H1 (cell line): ENCODE results near the gene WDFY1. TPM values are rescaled to one million over a fixed set of nuclear protein-coding genes. Genes with fewer than 3 reads are reported as not detected.

Experiments
- CTCF ChIA-PET: fragments of 300-600 bp; sonication (Branson Sonifier 250); formaldehyde crosslinking; loops from one replicate; lab custom pipeline; 2021; ENCODE audit not compliant: partially characterized antibody; lab: Charles Lee
- POLR2A ChIA-PET: fragments of 300-600 bp; sonication (Branson Sonifier 250); formaldehyde crosslinking; loops from one replicate; lab custom pipeline; 2021; ENCODE audit warnings: inconsistent platforms; ENCODE audit not compliant: partially characterized antibody; lab: Charles Lee
- DNase-seq, 2 experiments: peaks; one replicate each; pipeline versions ENCODE4 v3.0.0 to v3.0.0-alpha.2; 2010 to 2022; ENCODE audit warnings: low spot score in 2 of 2, low read depth in 1 of 2, mixed read lengths in 1 of 2
- FAIRE-seq: peaks from 2 replicates; lab custom pipeline; 2011; peaks lifted over from hg19 to GRCh38; lab: Jason Lieb, UNC
- H2AFZ ChIP-seq: 2 replicates; pipeline ENCODE4 v1.8.1; 2012; ENCODE audit warnings: low read length, inconsistent platforms
- H2AK5ac ChIP-seq: 2 replicates; pipeline ENCODE4 v1.6.1; 2013; ENCODE audit warnings: low read depth, low read length
- H2BK120ac ChIP-seq: replicated peaks from 2 replicates; pipeline ENCODE3; 2013; ENCODE audit warnings: low read depth, low read length, inconsistent platforms
- H2BK12ac ChIP-seq: 2 replicates; pipeline ENCODE4 v1.6.1; 2013; ENCODE audit warnings: low read depth, low read length
- H2BK15ac ChIP-seq: 2 replicates; pipeline ENCODE4 v1.6.1; 2013; ENCODE audit warnings: low read length
- H2BK20ac ChIP-seq: 2 replicates; pipeline ENCODE4 v1.6.1; 2013; ENCODE audit warnings: low read length
- H2BK5ac ChIP-seq: 2 replicates; pipeline ENCODE4 v1.6.1; 2013; ENCODE audit warnings: low read depth, low read length
- H3K14ac ChIP-seq: 2 replicates; pipeline ENCODE4 v1.6.1; 2013; ENCODE audit warnings: inconsistent platforms; ENCODE audit not compliant: insufficient read length
- H3K18ac ChIP-seq: 2 replicates; pipeline ENCODE4 v1.6.1; 2013; ENCODE audit warnings: low read length; ENCODE audit errors: extremely low read depth
- H3K23ac ChIP-seq: 2 replicates; pipeline ENCODE4 v1.6.1; 2013; ENCODE audit warnings: inconsistent platforms; ENCODE audit not compliant: insufficient read length
- H3K23me2 ChIP-seq: 2 replicates; pipeline ENCODE4 v1.6.1; 2013; ENCODE audit warnings: low read depth, low read length
- H3K27ac ChIP-seq: 2 replicates; pipeline ENCODE4 v1.6.1; 2011; ENCODE audit warnings: low read depth, low read length, inconsistent platforms
- H3K27me3 ChIP-seq, 4 experiments: replicated peaks in 1 of 4; 1 replicate in 1 of 4; 2 replicates in 3 of 4; pipeline versions ENCODE4 v1.6.1 to v1.8.1; 2011 to 2013; ENCODE audit warnings: low read length in 3 of 4, mild to moderate bottlenecking in 3 of 4, inconsistent platforms in 2 of 4, mixed read lengths in 2 of 4, moderate library complexity in 1 of 4; ENCODE audit not compliant: control insufficient read depth in 3 of 4, insufficient read depth in 3 of 4; ENCODE audit errors: extremely low read depth in 1 of 4
- H3K36me3 ChIP-seq, 4 experiments: 2 replicates each; pipeline versions ENCODE4 v1.6.1 to v1.8.1; 2011 to 2013; ENCODE audit warnings: mild to moderate bottlenecking in 4 of 4, low read length in 3 of 4, moderate library complexity in 2 of 4, control low read depth in 1 of 4, inconsistent platforms in 1 of 4; ENCODE audit not compliant: insufficient read depth in 4 of 4, control insufficient read depth in 2 of 4
- H3K4ac ChIP-seq: replicated peaks from 2 replicates; pipeline ENCODE3; 2013; ENCODE audit warnings: low read length, low read depth, mixed read lengths, inconsistent platforms; ENCODE audit not compliant: insufficient read length
- H3K4me1 ChIP-seq, 4 experiments: replicated peaks in 1 of 4; 1 replicate in 1 of 4; 2 replicates in 3 of 4; pipeline versions ENCODE4 v1.6.1 to v1.8.1; 2011 to 2013; ENCODE audit warnings: low read length in 3 of 4, inconsistent platforms in 2 of 4, mixed read lengths in 1 of 4; ENCODE audit not compliant: insufficient read depth in 4 of 4, control insufficient read depth in 3 of 4
- H3K4me2 ChIP-seq, 2 experiments: 2 replicates each; pipeline versions ENCODE4 v1.6.1 to v1.8.1; 2011 to 2013; ENCODE audit warnings: low read depth in 2 of 2, low read length in 2 of 2, control low read depth in 1 of 2, inconsistent platforms in 1 of 2, mild to moderate bottlenecking in 1 of 2; ENCODE audit not compliant: insufficient read depth in 1 of 2
- H3K4me3 ChIP-seq, 4 experiments: fragments of 200-600, 300-600 bp in 1 of 4; sonication (generic), shearing (Covaris generic), sonication (Bioruptor Twin) in 1 of 4; 2 replicates each; pipeline versions ENCODE4 v1.5.1 to v1.8.1; 2011 to 2016; ENCODE audit warnings: low read length in 4 of 4, low read depth in 3 of 4, control low read depth in 2 of 4, inconsistent platforms in 2 of 4, mild to moderate bottlenecking in 2 of 4, mixed read lengths in 1 of 4, moderate library complexity in 1 of 4; ENCODE audit not compliant: insufficient read depth in 2 of 4; ENCODE audit errors: extremely low read depth in 1 of 4
- H3K56ac ChIP-seq: replicated peaks from 2 replicates; pipeline ENCODE3; 2013; ENCODE audit warnings: low read depth, mild to moderate bottlenecking, mixed read lengths, low read length, inconsistent platforms; ENCODE audit not compliant: insufficient read length
- H3K79me1 ChIP-seq: 2 replicates; pipeline ENCODE4 v1.6.1; 2013; ENCODE audit warnings: low read depth, low read length, control low read depth
- H3K79me2 ChIP-seq, 2 experiments: 2 replicates each; pipeline versions ENCODE4 v1.6.1 to v1.8.1; 2012 to 2013; ENCODE audit warnings: low read length in 2 of 2, mild to moderate bottlenecking in 2 of 2, inconsistent platforms in 1 of 2; ENCODE audit not compliant: insufficient read depth in 2 of 2, control insufficient read depth in 1 of 2
- H3K9ac ChIP-seq, 4 experiments: replicated peaks in 1 of 4; 1 replicate in 1 of 4; 2 replicates in 3 of 4; pipeline versions ENCODE4 v1.6.1 to v1.8.1; 2011 to 2013; ENCODE audit warnings: low read depth in 3 of 4, low read length in 3 of 4, control low read depth in 2 of 4, mild to moderate bottlenecking in 2 of 4, moderate library complexity in 2 of 4, inconsistent platforms in 1 of 4; ENCODE audit errors: extremely low read depth in 1 of 4
- H3K9me3 ChIP-seq, 2 experiments: 2 replicates each; pipeline versions ENCODE4 v1.6.1 to v1.8.1; 2012 to 2013; ENCODE audit warnings: mild to moderate bottlenecking in 2 of 2, moderate library complexity in 2 of 2, control low read depth in 1 of 2, inconsistent platforms in 1 of 2, low read depth in 1 of 2, low read length in 1 of 2, mixed read lengths in 1 of 2; ENCODE audit not compliant: insufficient read depth in 2 of 2
- H4K20me1 ChIP-seq, 2 experiments: replicated peaks in 1 of 2; 2 replicates each; pipeline versions ENCODE3 to v1.8.1; 2011 to 2013; ENCODE audit warnings: inconsistent platforms in 2 of 2, low read length in 2 of 2, mild to moderate bottlenecking in 1 of 2; ENCODE audit not compliant: insufficient read depth in 2 of 2, control insufficient read depth in 1 of 2
- H4K5ac ChIP-seq: 2 replicates; pipeline ENCODE4 v1.6.1; 2013; ENCODE audit warnings: low read length, low read depth, mixed read lengths, inconsistent platforms; ENCODE audit not compliant: insufficient read length
- H4K8ac ChIP-seq: 2 replicates; pipeline ENCODE4 v1.8.0; 2013; ENCODE audit warnings: mild to moderate bottlenecking, moderate library complexity, low read length, inconsistent platforms; ENCODE audit not compliant: insufficient read depth; ENCODE audit errors: extremely low read depth
- H4K91ac ChIP-seq: replicated peaks from 2 replicates; pipeline ENCODE3; 2013; ENCODE audit warnings: low read length, mixed read lengths, inconsistent platforms; ENCODE audit not compliant: insufficient read length
- CEBPB ChIP-seq: IDR thresholded peaks from 2 replicates; pipeline ENCODE4 v1.6.1; 2012; ENCODE audit warnings: low read depth, low read length
- GABPA ChIP-seq: IDR thresholded peaks from 2 replicates; pipeline ENCODE4 v1.6.1; 2011; ENCODE audit warnings: mild to moderate bottlenecking, low read length, moderate library complexity, borderline replicate concordance; ENCODE audit not compliant: insufficient read depth
- HDAC2 ChIP-seq, 2 experiments: fragments of 300-600 bp in 1 of 2; sonication (generic) in 1 of 2; IDR thresholded peaks; 2 replicates each; pipeline ENCODE4 v1.6.1; 2011 to 2012; ENCODE audit warnings: low read depth in 2 of 2, low read length in 2 of 2, mild to moderate bottlenecking in 2 of 2, moderate library complexity in 2 of 2, borderline replicate concordance in 1 of 2, inconsistent platforms in 1 of 2
- KDM5A ChIP-seq: fragments of 200-600 bp; IDR thresholded peaks from 2 replicates; pipeline ENCODE4 v1.7.1; 2012; ENCODE audit warnings: mild to moderate bottlenecking, low read length, inconsistent platforms, mixed read lengths
- NANOG ChIP-seq: IDR thresholded peaks from 2 replicates; pipeline ENCODE4 v1.6.1; 2011; ENCODE audit warnings: low read length, low read depth, mild to moderate bottlenecking, inconsistent platforms; ENCODE audit not compliant: insufficient read depth, poor library complexity, severe bottlenecking
- PHF8 ChIP-seq: fragments of 200-600 bp; sonication (generic); conservative IDR thresholded peaks from 2 replicates; pipeline ENCODE4 v1.7.1; 2012; ENCODE audit warnings: low read depth, mild to moderate bottlenecking, inconsistent platforms, low read length, moderate library complexity
- POLR2AphosphoS5 ChIP-seq: IDR thresholded peaks from 2 replicates; pipeline ENCODE4 v1.6.1; 2011; ENCODE audit warnings: low read depth, low read length
- RBBP5 ChIP-seq: IDR thresholded peaks from 2 replicates; pipeline ENCODE4 v1.7.1; 2012; ENCODE audit warnings: low read depth, mild to moderate bottlenecking, inconsistent platforms, low read length, moderate library complexity, borderline replicate concordance
- SIN3A ChIP-seq, 2 experiments: IDR thresholded peaks in 1 of 2; conservative IDR thresholded peaks in 1 of 2; 2 replicates each; pipeline ENCODE4 v1.6.1; 2011 to 2012; ENCODE audit warnings: low read length in 2 of 2, improper control_type of control experiment in 1 of 2, low read depth in 1 of 2, mild to moderate bottlenecking in 1 of 2
- SUZ12 ChIP-seq: fragments of 200-600 bp; sonication (generic); IDR thresholded peaks from 2 replicates; pipeline ENCODE4 v1.6.1; 2012; ENCODE audit warnings: mild to moderate bottlenecking, inconsistent platforms, low read length, moderate library complexity, mixed read lengths
- TEAD4 ChIP-seq: IDR thresholded peaks from 2 replicates; pipeline ENCODE4 v1.6.1; 2012; ENCODE audit warnings: low read depth, low read length, inconsistent platforms, mixed read lengths
- ZNF274 ChIP-seq: IDR thresholded peaks from 2 replicates; pipeline ENCODE4 v1.7.0; 2012; ENCODE audit warnings: low read length, borderline replicate concordance; ENCODE audit errors: extremely low read depth
- WGBS, 2 experiments: shearing (Covaris generic) in 1 of 2; methylation state at CpG; one replicate each; pipeline versions ENCODE4 v1.1.6 to v1.1.7; 2013 to 2015; ENCODE audit warnings: low lambda C conversion rate in 2 of 2, mixed read lengths in 2 of 2, inconsistent platforms in 1 of 2, low coverage in 1 of 2, missing lambda C conversion rate in 1 of 2; ENCODE audit not compliant: insufficient replicate concordance in 2 of 2, insufficient coverage in 1 of 2, insufficient read length in 1 of 2; ENCODE audit errors: extremely low coverage in 1 of 2, missing lambda C conversion rate in 1 of 2; 5-methylcytosine and 5-hydroxymethylcytosine counted together
- polyA plus RNA-seq, 7 experiments: library from polyadenylated mRNA; depleted of rRNA in 3 of 7; stranded (reverse) in 5 of 7; unstranded in 2 of 7; fragments of >200 nt in 5 of 7; fragments of 200-250 nt in 2 of 7; gene quantifications; 1 replicate in 5 of 7; 2 replicates in 1 of 7; 4 replicates in 1 of 7; pipeline versions ENCODE4 v1.2.1 to v1.2.3, GENCODE V29; 2011 to 2013; ENCODE audit warnings: missing spikeins in 2 of 7, mixed read lengths in 2 of 7
- total RNA-seq: library from RNA; stranded (reverse); fragmentation: NEBNext Ultra II Directional; extraction: Animal tissue kit (Norgen Biotek cat#: 25700); gene quantifications from 2 replicates; pipeline ENCODE4 v1.2.1, GENCODE V29; 2021
- TF ChIP-seq, protein P1 (sequence below): IDR thresholded peaks from 2 replicates; pipeline ENCODE4 v1.6.1; 2012; ENCODE audit warnings: inconsistent platforms

WDFY1 gene
- total and polyA plus RNA-seq, 2 of the 8 experiments (the other 6 are each of a cell fraction or from before 2014, with no cell fraction given), result 68.4 to 94.7 TPM

DNA sequence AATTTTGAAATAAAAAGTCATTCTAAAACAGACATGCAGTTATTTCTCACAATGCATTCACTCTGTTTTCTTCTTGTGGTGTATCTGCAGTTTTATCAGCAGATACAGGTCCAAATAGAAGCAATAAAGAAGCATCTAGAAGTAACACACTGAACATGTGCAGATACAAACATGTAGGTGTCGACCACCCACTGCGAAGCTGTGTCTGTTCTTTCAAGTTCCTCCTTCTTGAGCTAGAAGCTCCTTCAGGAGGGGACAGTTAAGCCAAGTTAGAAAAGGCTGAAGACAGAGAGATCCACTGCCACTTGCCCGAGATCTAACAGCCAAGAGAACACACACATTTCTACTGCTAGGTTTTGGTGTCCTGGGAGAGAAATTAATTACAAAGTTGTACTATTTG lies 30.1 kb downstream of the WDFY1 start:
- Histone ChIP-seq H2AK5ac (no peak overlapping the region), H3K79me1 (peaks cover 13% of the 10 kb centered on the region), H2BK12ac (no peak overlapping the region), H3K4ac (no peak overlapping the region), H4K91ac (no peak overlapping the region), H2BK20ac (no peak overlapping the region), H2BK5ac (no peak overlapping the region), H4K5ac (no peak overlapping the region), H4K20me1 (peaks cover 5 to 9% of the 10 kb centered on the region in 2 experiments), H3K9me3 (no peaks in the 10 kb centered on the region), H3K79me2 (peaks cover 6 to 45% of the 10 kb centered on the region in 2 experiments), H3K56ac (no peak overlapping the region), H3K27me3 (no peaks in the 10 kb centered on the region), H3K14ac (no peak overlapping the region), H3K18ac (no peak overlapping the region), H2AFZ (no peak overlapping the region), H3K4me1 (peaks cover 0 to 5% (median 0%) of the 10 kb centered on the region in 4 experiments; a peak in 2 of 7 replicates), H3K27ac (no peak overlapping the region), H3K4me2 (no peak overlapping the region), H3K36me3 (peaks cover 0 to 27% (median 2%) of the 10 kb centered on the region in 4 experiments; a peak in 5 of 8 replicates), H3K23me2 (no peaks in the 10 kb centered on the region), H3K4me3 (no peak overlapping the region), H3K9ac (no peak overlapping the region), H4K8ac (no peak overlapping the region), H2BK15ac (no peak overlapping the region), H2BK120ac (no peak overlapping the region), H3K23ac (no peak overlapping the region)
- ChIA-PET POLR2A (no interaction called here), CTCF (interaction anchor here (2.3 kb wide), 1 partner anchor 55 kb away, joined by 7 read pairs; no protein-coding TSS in a partner anchor)
- DNase-seq, result no peak
- 94% methylated on average over 3 of the region's 3 CpGs; no CpG with 5 or more reads in 1 of the 2 experiments for WGBS, 2 experiments
- FAIRE-seq, result no peak
- no peak for TF ChIP-seq CEBPB
- no peak for TF ChIP-seq POLR2AphosphoS5
- TF ChIP-seq SUZ12, result no peak
- TF ChIP-seq GABPA, result no peak
- no peak for TF ChIP-seq RBBP5
- TF ChIP-seq, protein P1, sequence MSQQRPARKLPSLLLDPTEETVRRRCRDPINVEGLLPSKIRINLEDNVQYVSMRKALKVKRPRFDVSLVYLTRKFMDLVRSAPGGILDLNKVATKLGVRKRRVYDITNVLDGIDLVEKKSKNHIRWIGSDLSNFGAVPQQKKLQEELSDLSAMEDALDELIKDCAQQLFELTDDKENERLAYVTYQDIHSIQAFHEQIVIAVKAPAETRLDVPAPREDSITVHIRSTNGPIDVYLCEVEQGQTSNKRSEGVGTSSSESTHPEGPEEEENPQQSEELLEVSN, result no peak
- no peak for TF ChIP-seq NANOG
- no peak for TF ChIP-seq SIN3A (conservative IDR thresholded peaks at IDR 0.05 in 1 of 2, IDR thresholded peaks at IDR 0.05 in 1 of 2; ENCODE audit: low read depth in 1 of 2, low read length in 2 of 2)
- TF ChIP-seq KDM5A, result no peak
- no peak for TF ChIP-seq HDAC2 (IDR thresholded peaks at IDR 0.05; ENCODE audit: borderline replicate concordance in 1 of 2, low read depth in 2 of 2, low read length in 2 of 2)
- TF ChIP-seq TEAD4, result no peak
- no peak for TF ChIP-seq PHF8
- no peak for TF ChIP-seq ZNF274
